Stimulated activated CD8-positive, alpha-beta memory T cell treated with anti-CD3 and anti-CD28 coated beads, Interleukin-7, amount 100 ng/mL, for 4 hours (primary cell): ENCODE measurements around the gene PTPN7.
A peak's percentile ranks its signal among the peaks of the same experiment; 100 is the strongest.
"Not testable (repeated sequence)": the region's sequence is repeated elsewhere in the genome, so short reads cannot be mapped to it uniquely, and the experiment has no call there.

Experiments
- DNase-seq, 2 donors: peaks; one replicate each; pipeline ENCODE4 v3.0.0-alpha.2; 2020; ENCODE audit warnings: low read depth in 2 of 2

PTPN7 gene

DNA sequence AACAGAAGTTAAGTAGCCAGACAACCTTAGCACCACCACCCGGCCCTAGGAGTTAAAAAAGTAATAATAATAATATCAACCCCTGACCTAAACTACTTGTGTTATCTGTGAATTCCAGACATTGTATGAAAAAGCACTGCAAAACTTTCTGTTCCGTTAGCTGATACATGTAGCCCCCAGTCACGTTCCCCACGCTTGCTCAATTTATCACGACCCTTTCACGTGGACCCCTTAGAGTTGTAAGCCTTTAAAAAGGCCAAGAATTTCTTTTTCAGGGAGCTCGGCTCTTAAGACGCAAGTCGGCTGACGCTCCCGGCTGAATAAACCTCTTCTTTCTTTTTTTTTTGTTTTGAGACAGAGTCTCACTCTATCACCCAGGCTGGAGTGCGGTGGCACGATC lies 6.7 kb upstream of the PTPN7 start:
- DNase-seq, result not testable (repeated sequence)

DNA sequence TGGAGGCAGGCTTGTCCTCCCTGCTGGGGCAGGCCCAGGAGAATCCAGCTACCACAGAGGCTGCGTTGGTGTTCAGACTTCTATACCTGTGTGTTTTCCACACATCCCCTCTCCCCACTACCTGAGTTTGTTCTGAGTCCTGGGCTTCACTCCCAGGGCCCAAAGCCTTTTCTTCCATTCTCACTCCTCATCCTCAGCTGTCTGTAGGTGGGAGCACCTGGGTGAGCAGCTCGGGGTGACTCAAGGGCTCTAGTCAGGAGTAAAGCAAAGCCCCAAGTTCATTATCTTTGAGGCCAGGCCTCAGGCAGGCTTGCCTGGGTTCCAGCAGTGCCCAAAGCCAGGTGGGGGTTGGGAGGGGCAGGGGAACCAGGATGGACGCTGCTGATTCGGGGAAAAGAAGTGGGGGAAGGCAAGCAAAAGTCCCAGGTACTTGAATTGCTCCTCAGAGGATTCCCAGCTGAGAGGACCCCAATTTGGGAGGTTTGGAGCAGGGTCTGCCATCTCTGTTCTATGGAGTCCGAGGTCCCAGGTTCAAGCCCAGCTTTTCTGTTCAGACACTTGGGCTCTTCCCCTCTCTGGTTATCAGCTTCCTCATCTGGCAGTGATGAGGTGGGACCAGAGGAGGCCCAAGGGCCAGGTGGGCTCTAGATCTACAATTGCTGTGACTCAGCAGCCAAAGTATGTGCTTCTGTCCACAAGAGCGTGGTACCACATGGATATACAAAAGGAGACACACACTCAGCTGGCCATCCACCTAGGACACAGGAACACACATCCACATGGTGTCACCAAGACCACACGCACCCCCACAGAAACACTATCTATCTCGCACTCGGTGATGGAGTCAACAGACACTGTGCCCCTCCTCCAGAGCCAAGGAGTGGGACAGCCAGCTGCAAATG lies 5.8 kb upstream of the PTPN7 start:
- no peak for DNase-seq

DNA sequence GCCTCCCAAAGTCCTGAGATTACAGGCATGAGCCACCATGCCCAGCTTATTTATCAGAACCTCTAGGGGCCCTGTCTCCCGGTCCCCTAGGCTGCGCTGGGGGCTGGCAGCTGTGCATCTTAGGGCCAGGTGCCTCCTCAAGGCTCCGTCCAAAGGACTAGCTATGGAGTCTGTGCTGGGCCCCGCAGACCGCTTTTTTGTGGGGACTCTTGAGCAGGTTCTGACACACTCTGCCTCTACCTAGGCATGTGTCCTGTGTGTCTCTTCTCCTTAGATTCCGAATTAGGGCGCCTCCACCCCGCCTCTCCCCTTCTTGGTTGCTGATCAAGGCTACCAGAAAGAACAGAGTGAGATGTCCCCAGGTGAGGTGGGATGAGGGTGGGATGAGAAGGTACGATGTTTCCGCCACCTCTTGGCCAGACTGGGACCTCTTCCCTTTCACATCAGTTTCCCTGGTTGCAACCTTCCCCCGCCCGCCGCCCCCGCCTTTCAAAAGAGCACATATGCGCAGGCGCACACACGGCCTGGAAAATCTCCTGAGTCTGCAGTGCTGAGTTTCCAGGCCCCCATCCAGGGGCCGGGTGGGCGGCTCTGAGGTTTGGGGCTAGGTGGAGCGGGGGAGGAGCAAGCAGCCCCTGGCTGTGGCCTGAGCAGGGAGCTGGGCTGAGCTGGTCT lies 5.0 kb upstream of the PTPN7 start:
- DNase-seq, result peak; percentile 50 to 57

DNA sequence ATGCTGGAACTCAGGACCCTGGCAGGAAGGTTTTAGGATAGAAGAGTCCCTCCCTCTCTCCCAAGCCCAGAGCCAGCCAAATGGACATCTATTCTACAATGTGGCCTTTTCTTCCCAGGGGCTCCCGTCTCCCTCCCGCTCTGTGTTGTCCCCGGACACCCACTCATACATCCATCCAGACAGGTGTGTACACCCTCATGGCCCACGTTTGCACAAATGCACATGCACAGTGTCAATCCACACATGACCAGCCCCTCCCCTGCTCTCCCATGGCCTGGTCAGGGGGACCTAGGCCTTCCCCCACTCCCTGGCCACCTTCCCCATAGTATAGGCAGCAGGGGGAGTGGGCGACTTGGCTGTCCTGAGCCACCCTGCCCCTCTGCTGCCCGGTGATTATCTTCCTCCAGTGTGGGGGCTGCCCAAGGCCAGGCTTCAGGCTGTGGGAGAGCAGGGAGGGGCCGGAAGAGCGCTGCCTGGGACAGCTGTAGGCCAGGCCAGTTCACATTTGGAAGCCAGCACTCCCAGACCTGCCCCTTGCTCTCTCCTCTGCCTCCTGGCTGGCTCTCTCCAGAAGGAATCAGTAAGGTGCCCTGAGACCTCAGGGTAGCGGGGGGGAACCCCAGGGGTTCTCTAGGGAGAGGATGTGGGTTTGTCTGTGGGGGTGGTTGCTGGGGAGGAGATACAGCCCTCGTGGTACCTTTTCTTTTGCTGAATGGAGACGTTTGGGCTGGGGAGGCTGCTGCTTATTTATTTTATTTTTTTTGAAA lies 4.1 kb upstream of the PTPN7 start:
- DNase-seq, result peak; percentile 64 to 74

DNA sequence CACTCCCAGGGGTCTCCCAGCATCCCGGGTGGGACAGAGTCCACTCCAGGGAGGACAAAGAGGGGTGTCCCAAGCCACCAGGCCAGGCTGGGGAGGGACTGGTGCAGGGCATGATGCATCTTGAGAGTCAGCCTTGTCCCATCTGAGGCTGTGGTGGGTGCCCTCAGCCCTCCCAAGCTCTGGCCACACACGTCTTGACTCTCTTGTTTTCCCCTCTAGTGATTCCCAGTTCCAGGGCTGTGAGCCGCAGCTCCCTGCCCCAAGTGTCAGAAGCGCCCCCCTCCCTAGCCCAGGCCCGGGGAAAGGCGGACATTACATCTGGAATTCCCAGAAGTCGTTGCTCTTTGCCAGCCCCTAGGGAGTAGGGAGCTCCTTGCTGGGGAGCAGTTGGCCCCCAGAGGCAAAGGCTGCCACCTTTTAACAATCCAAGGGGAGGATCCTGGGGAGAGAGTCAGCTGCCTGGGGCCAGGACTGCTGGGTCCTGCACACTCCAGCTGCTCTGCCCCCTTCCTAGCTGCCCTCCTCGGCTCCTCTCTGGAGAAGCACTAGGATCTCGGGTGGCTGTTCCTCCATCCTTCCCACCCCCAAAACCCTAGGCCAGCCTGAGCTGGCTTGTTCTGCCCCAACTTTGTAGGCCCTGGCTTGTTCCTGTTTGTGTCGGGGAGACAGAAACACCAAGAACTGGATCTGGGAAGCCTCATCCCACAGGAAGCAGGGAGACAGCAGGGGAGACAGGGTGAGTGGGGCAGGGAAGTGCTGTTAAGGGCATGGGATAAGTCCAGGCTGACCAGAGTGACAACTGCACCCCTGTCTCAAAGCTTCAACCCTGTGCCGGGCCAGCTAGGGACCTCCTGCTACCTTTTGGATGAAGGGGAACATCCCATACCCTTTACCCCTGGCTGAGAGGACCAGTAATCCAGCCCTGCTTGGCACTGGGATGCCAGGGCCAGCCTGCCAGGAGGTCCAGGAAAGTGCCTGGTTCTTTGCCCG lies 3.2 kb upstream of the PTPN7 start:
- no peak for DNase-seq

DNA sequence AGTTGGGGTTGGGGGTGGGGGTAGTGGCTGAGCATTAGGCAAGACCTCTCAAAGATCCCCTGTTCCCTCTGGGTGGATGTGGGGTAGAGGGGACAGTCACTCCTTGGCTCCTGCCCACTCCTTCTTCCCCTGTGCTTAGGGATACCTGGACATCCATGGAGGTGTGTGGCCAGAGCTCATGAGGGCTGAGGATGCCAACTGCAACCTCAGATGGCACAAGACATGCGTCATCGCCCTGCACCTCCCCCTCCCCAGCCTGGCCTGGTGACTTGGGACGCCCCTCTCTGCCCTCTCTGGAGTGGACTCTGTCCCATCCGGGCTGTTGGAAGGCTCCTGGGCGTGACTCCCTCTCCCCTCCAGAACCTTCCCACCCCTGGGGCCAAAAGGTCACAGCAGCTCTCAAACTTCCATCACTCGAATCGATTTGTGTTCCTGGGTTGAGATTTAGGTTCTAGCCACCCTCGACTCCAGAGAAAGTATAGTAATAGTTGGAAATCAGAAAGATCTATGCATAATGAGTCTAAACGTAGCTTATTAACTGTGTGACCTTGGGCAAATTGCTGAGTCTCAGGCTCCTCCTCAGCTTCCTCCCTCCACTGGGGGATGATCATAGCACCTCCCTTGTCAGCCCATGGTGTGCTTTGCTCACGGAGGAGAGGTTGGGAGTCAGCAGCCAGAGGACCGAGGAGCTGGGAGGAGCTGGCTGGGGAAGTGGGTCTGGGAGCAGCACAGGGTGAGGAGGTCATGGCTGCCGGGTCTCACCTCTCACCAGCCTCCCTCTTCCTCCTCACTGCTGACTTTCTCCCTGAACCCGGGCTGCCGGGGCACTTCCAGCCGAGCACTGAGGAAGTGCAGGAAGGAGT lies 2.2 kb upstream of the PTPN7 start:
- no peak for DNase-seq

DNA sequence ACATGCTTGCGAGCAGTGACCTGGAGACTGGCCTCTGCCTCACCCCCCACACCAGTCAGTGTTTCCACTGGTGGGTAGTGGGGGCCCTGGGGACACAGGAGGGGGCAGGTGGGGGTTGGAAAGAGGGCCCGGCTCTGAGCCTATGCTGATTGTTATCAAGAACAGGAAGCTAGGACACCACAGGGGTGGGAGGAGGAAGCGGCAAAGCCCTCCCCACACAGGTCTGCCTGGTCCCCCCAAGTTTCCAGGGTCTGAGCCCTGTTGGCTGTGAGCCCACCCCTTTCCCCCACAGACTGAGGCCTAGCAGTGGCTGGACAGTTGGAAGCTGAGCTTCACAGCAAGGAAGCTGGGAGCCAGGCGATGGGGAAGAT lies 1.6 kb upstream of the PTPN7 start:
- DNase-seq, result peak; percentile 66 to 67

DNA sequence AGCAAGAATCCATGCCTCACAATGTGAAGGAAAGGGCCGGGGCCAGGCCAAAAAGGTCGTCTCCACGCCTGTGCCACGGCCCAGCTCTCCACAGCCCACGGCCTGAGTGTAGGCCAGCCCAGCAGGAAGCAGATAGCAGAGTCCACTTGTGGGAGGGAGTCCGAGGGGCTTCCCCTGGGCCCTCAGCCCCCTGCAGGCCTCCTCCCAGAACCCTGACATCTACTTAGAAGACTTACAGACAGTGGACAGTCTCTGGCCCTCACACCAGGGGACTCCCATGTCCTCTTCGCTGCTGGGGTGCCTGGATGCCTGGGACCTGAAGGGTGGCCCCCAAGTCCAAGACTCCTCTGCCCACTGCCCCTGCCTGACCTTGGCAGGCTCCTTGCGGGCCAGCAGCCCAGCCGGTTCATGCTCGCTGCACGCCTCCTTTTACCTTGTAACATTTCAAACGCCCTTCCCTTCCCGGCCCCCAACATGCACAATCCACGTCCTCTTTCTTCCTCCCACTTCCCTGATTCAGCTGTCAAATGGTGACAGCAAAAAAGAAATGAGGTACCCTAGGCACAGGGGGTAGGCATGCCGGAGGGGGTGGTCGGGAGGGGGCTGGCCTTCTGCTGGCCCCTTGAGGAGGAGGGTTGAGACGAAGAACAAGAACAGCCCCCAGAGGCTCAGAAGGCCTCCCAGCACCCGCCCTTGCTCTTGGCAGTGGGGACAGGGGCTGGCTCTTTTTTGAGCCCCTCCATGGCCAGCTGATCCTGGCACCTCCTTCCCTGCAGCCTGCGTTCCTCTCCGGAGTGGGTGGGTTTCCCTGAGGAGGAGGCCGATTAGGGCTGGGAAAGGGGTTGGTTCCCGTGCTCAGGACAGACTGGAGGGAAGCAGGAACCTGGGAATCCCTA lies 997 bp upstream of the PTPN7 start:
- no peak for DNase-seq

DNA sequence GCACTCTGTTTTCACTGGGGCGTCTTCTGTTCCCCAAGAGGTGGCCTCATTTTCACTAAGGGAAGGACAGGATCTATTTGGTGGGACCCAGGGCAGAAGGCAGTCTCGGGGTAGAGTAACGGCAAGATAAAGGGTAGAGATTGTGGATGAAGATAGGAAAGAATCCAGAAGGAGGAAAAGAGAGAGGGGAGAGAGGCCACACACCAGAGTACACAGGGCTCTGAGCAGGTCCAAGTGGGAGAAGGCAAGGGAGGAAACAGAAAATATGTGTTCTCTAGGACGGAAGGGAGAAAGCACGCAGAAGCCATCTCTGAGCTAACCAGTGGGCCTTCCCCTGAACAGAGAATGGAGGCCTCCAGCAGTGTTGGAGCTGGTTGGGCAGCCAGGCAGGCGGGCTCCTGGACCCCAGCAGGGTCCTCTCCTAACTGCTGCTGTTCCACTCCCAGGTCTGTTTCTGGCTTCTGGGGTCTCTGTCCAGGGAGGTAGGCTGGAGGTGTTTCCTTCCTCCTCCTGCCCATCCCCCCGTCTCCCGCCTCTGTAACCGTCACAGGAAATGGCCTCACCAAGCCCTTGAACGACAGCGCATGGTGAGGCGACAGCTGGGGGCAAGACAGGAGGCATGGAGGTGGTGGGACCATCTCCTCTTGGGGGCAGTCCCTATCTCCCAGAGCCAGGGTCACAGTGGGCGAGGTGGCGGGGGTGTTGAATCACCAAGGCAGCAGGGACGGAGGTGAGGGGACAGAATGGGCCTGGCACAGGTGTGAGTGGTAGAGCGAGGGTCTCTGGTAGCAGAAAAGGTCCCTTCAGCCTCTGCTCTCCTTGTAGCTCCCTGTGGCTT lies 649 bp downstream of the PTPN7 start:
- DNase-seq, result peak; percentile 39 to 55

DNA sequence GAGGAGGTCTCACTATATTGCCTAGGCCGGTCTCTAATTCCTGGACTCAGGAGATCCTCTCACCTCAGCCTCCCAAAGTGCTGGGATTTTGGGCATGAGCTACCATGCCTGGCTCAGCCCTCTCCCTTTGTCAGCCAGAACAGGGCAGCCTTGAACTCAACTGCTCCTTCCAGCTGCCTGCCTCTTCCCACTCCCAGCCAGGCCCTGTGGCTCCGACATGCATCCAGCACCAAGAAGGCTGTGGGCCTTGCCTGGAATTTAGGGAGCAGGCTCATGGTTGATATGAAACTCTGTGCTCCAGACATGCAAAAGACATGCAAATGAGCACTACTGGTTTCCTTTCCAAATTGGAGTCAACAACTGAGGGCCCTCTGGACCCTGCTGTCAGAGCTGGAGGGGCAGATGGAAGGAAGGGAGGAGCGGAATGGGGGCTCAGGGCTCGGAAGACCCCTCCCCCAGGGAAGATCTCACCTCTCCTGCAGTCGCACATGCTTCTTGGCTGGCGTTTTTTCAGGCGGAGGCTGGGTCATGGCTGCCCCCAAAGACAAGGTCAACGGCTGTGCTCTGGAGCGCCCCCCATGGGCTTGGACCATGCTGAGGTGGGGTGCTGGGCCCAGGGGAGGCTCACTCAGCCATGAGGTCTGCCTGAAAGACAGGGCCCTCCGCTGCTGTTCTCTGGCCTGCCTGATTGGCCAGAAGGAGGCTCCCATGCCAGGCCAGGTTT lies 1.4 kb downstream of the PTPN7 start:
- DNase-seq, result no peak

DNA sequence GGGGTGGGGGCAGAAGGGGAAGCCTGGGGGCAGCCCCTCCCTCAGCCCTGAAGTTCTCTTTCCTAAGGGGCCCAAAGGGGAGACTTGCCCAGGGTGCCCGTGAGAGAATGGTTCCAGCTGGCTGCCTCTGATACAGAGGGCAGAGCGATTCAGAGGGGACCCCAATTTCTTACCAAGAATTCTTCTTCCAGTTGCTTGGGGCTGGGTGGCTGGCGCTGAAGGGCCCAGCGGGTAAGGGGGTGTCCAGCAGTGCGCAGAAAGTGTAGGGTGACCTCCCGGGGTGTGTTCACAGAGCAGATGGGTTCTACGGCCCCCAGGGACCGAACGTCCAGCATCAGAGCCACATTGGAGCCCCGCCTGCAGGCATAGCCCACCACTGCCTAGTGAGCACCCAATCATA lies 2.5 kb downstream of the PTPN7 start:
- no peak for DNase-seq

DNA sequence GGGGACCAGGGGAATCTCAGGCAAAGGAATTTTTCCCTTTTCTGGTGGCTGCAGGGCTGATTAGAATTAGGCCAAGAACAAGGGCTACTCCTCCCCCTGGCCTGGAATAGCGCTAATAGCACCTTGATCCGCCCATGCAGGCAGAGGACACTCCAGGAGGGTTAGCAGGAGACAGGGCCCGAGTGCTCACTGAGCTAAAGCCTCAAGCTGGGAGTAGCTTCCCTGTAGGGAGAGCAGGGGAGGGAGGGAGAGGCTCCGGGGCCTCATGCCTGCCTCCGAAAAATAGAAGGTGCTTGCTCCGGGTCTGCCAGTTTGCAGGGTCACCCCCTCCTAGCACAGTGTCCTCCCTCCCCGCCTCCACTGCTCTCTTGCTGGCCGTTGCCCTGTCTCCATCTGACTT lies 3.8 kb downstream of the PTPN7 start:
- no peak for DNase-seq

DNA sequence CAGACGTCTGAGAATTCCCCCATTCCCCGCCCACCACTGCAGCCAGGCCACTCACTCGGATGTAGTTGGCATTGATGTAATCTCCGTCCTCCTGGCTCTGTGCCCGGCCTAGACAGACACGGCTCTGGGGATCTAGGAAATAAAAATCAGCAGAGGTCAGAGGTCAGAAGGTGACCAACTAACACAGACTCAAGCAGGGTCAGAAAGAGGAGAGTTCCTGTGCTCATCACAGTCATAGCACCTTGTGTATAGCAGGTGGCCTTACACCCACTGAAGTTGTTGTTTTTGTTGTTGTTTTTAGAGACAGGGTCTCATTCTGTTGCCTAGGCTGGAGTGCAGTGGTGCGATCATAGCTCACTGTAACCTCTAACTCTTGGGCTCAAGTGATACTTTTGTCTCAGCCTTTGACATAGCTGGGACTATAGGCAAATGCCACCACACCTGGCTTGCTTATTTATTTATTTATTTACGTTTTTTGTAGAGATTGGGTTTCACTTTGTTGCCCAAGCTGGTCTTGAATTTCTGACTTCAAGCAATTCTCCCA lies 4.9 kb downstream of the PTPN7 start:
- DNase-seq, result no peak

DNA sequence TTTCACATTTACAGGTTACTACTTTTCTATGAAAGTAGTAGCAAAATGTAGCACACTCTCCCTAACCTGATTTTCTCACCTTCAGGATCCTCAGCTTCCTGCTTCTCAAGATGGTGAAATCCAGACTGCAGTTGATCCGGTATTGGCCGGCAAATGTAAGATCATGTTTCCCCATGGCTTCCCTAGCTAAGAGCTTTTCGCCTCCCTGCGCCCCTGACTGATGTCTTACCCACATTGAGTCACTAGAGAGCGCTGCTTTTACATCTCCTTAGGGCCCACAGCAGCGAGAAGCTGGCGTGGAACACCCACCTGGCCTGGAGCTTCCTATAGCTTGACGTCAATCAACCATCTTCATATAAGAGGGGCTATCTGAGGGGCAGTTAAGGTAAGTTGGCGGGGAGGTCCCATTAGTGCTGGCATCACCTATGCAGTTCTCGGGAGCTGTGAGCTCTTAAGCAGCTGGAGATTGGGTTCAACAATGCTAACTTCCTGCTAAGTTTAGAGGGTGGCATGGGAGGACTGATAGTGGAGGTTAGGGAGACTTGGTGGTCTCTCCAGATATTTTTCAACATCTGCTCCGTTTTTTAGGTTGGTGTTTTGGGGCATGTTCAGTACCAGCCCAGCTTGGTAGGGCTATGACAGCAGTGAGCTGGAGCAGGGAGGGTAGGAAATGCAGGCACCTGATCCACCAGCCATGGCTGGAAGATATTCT lies 5.5 kb downstream of the PTPN7 start:
- no peak for DNase-seq

DNA sequence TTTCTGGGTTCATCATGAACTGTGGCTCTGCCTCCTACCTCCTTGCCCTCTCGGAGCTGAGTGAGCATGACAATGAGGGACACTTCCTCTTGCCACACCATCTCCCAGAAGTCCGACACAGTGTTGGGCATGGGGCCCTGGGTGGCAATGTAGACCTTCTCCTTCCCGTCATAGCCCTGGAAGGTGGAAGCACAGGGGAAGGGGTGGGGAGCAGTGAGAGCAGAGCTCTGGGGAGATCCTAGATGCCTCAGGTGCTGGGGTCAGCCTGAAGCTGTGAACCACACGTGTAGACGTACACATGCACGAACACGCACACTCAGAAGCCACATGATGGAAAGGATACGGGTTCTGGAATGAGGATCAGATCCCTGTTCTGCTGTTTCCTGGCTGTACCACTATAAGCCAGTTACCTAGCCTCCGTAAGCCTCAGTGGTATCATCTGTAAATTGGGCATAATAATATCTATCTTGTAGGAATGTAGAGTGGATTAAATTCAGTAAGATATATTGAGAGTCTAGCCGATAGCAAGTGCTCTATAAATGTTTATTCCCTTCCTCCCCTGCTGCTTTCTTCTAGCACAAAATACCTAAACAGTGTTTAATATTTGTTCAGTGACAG lies 6.1 kb downstream of the PTPN7 start:
- no peak for DNase-seq

DNA sequence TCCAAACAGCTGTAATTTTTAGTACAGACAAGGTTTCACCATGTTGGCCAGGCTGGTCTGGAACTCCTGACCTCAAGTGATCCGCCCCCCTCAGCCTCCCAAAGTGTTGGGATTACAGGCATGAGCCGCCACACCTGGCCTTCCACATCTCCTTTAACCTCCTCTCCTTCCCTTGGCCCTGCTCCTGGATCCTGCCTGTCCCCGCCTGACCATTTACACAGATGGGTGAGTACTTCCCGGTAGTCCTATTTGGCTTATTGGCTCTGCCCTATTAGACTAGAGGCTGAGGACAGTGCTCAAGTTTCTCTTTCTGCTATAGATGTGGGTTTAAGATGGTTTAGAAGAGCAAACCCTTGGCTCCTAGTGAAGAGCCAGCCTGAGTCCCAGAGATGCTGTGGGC lies 7.1 kb downstream of the PTPN7 start:
- no peak for DNase-seq
